DMS153 (cell line): ENCODE data around the gene SELENOI.
"Not testable (repeated sequence)": the region's sequence is repeated elsewhere in the genome, so short reads cannot be mapped to it uniquely, and the experiment has no call there.

Source experiments
- DNase-seq: peaks from one replicate; lab custom pipeline; 2025; lab: John Stamatoyannopoulos, UW

SELENOI gene, protein sequence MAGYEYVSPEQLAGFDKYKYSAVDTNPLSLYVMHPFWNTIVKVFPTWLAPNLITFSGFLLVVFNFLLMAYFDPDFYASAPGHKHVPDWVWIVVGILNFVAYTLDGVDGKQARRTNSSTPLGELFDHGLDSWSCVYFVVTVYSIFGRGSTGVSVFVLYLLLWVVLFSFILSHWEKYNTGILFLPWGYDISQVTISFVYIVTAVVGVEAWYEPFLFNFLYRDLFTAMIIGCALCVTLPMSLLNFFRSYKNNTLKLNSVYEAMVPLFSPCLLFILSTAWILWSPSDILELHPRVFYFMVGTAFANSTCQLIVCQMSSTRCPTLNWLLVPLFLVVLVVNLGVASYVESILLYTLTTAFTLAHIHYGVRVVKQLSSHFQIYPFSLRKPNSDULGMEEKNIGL

DNA sequence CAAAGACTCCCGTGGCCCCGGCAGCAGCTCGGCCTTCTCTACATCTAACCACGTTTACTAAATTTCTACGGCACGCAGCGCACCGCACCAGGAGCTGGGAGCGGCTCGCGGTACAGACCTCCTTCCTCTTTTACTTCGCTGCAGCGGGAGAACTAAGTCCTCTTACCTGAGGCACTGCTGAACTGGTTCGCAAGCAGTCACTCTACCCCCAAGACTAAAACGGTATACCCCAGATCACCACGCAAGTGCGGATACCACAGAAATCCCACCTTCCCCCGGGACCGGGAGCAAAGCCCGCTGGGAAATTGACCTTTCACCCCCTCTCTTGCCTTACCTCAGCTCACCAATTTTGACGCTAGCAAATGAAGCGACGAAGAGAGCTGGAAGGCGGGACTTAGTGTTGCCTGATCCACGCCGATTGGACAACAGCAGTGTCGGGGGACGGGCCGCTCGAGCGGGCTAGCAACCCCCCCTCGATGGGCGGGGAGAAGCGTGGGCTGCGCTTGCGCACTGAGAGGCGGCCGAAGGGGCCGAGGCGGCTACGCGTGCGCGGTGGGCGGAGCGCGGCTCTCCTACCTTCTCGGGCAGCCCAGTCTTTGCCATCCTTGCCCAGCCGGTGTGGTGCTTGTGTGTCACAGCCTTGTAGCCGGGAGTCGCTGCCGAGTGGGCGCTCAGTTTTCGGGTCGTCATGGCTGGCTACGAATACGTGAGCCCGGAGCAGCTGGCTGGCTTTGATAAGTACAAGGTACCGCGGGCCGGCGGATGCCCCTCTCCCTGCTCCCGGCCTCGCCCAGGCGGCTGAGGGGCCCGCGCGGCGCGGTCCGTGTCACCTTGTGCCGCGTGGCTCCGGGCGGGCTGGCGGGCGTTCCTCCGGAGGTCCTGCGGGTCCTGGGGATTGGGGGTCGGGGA lies at the start of gene SELENOI:
SELENOI (plus strand) TSS at position 599 of the 909 bp plus-strand sequence; CDS start at position 689, 90 bp downstream.
- peak; percentile 98 for DNase-seq

DNA sequence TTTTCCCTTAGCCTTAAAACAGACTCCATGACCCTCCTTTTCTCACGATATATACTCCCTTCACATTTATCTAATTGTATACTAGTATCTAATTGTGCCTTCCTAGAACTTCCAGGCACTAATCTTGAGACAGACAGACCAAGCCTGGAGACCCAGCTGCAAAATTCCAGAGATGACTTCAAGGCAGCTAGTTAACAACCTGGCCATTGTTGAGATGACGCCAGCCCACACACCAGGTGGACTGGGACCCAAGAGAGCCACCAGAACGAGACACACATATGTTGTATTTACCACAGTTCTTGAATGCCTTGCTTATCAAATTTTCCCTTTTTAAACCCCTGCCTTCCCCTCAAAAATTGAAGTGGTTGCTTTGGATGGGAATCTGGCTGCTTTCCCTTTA lies 48.9 kb upstream of the SELENOI start:
- no peak for DNase-seq

DNA sequence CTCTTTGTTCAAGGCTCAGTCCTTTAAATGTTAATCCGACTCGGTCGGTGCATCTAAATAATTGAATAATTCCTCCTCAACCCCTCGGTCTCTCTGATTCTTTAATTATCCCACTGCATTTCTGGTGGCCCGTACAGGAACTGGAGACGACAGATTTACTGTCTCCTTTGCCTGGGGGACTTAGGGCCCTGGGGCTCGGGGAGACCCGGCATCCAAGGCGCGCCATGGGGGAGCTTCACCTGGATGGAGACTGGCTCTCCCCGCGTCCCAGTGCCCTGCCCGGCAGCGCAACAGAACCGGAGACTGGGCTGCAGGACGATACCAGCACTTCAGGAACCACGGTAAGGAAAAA lies 47.7 kb upstream of the SELENOI start:
- DNase-seq: no peak

DNA sequence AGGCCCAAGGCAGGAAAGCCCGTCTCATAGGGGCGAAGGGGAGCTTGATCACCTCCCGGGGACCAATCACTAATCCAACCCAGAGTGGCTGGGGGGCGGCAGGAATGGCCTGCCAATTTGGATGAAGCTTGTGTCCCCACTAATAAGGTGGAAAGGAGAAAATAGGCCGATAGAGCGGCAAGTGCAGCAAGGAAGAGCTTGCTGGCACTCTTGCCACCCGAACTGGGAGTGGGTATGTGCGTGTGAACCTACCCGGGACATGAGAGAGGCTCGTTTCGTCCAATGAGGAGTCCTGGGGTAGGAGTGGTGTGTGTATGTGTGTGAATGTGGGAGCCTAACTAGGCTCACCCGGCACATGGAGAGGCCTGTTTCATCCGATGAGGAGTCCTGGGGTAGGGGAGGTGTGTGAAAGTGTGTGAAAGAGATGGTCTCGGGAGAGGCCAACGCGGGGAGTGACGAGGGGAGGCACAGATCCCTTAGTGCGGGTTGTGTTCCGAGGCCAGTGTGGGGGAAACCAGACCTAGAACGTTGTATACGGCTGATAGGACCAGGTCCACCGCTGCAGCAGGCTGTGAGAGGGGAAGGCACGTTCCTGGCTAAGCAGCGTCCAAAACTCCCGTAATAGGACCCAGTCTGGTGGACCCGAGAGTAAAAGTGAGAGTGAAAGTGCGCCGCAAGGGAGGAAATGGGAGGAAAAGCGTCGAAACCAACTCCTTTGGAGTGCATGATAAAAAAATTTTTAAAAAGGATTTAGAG lies 47.1 kb upstream of the SELENOI start:
- no peak for DNase-seq

DNA sequence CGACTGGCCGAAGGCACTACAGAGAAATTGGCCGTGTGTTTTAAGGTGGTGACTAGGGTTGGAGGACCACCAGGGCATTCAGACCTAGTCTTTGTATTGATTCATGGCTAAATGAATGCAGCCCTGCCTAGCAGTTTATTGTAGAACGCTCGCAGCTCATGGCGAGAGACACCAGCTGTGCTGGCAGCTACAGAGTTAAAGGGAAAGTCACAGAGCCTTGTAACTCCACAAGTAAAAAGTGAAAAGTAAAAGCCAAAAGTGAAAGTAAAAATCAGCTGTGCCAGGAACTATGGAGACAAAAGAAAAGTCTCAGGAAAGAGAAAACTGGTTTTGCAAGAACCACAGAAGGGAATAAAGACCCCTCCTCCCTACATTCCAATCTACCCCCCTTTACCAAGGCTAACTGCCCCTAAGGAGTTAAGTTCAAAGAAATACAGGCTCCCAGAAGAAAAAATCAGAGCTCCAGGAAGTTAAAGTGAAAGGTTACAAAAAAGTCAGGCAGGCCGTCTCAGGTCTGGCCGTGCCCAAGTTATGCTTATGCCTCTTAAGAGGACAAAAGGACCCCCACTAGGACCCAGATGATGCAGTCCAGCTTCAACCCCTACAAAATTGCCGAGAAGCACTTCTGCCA lies 46.4 kb upstream of the SELENOI start:
- no peak for DNase-seq

DNA sequence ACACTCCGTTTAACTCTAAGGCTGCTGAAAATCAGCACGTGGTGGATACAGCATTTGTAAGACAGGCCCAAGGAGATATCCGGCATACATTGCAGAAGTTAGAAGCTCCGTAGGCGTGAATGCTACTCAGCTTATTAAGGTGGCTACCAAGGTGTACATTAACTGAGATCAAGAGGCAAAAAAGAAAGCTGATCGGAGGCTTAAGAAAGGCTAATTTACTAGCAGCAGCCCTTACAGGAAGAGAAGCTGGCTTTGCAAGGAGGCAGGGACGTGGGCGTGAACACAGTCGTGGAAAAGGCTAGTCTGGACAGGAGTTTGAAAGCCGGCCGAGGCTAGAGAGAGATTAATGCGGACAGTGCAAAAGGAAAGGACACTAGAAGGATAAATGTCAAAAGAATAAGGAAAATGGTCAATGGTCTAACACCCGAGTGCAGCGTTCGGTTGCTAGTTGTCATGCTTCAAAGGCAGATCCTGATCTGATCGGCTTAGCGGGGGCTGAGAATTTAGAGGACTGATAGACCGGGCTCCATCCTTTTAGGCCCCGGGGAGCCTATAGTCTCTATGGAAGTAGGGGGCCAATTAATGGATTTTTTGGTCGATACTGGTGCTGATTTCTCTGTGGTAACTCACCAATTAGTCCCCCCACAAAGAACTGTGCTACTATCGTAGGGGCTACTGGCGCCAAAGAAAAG lies 45.6 kb upstream of the SELENOI start:
- DNase-seq: no peak

DNA sequence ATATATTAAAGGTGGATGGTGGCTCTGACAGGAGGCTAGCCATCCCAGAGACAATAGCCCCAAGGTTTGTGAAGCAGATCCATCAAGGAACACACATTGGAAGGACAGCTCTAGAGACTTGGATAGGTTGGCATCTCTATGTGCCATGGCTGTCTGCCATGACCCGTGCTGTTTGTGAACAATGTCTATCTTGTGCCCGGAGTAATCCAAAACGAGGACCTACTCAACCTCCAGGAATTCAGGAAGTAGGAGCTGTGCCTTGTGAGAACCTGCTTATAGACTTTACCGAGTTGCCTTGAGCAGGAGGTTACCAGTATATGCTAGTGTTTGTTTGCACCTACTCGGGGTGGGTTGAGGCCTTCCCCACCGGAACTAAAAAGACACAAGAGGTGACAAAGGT lies 43.1 kb upstream of the SELENOI start:
- no peak for DNase-seq

DNA sequence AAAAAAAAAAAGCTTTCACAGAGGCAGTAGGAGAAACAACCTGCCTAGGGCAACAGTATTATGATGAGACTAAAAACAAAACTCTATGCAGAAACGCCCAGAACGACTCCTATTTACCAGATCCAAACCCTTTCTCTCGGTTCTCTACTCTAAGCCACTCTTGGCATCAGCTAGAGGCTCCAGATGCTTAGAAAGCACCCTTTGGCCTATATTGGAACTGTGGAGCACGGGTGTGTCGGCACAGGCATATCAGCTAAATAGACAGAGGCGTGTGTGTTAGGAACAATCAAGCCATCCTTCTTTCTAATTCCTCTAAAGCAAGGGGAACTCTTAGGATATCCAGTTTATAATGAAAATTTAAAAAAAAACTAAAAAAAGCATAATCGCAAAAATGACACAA lies 40.8 kb upstream of the SELENOI start:
- not testable (repeated sequence) for DNase-seq

DNA sequence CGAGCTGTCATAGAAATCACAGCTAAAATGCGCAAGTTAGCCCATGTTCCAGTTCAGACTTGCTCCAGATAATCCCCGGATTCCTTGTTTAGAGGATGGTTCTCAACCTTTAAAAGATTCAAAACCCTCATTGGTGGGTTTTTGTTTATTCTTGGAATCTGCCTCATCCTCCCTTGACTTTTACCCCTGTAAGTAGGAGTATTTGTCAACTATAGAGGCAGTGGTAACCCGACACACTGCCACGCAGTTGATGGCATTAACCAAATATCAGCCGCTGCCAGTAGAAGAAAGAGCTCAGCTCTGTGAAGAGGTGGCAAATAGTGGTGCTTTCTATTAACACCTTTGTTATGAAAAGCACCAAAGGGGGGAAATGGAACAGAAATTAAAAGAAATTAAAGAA lies 40.4 kb upstream of the SELENOI start:
- DNase-seq: no peak

DNA sequence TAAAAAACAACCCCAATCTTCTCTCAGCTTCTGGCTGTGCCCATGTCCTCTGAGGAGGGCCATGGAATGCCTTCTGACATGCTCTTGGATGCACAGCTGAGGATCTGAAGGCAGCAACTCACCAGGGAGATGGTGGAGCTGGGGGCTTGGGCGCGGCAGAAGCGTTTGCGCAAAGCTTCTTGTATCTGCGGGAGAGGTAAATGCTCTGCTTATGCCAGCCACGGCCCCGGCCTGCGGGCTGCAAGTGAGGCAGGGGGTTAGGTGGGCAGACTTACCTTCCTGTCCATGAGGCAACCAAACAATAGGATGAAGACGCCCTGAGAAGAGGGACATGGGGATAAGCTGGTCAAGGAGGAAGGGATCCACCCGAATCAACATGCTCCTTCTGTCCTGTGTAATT lies 36.0 kb upstream of the SELENOI start:
- DNase-seq: no peak

DNA sequence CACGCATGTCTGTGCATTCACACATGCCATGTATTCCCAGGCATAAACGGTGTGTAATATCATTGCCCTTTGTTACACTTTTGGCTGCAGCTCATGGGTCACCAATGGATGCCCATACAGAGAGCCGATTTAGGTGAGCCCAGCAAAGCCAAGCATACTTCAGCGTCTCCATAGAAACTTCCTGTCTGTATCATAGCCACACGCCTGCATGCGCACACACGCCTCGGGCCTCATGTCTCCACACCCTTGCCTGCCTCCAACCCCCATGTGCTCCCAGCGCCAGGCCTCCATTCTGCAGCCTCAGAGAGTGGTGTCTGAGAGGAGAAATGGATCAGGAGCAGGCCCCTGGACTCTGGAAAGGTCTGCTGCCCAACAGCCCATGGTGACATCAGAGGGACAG lies 33.5 kb upstream of the SELENOI start:
- no peak for DNase-seq

DNA sequence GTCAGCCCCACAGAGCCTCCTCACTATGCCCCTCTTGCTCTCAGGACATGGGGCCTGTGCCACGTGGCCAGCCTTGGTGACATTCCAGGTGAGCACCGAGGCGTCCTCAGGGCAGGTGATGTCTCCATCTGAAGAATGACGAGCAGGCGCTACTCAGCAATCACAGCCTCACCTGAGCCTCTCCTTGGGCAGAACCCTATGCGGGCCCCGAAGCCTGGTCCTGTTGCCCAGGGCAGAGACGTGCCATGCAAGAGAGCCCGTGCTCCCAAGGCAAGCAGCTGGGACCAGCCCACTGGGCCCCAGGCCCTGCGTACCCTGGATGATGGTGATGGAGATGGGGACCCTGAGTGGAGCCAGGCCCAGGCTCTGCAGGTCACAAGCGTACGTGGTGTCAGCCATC lies 32.5 kb upstream of the SELENOI start:
- DNase-seq: no peak

DNA sequence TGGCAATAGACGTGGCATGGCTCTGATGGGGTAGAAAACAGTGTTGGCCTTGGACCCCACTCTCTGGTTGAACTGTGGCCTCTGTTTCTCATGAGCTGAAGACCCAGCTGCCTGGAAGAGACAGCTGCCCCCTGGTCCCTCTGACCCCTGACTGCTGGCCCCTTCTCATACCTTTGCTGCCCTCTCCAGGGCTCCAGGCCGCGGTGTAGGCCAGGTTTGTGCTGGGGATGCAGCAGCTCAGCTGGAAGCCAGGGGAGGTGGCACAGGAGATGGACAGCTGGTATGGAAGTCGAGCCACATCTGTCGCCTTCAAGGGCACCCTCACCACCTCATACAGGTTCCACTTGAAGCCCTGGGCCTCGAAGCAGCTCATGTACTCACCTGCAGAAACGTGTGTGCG lies 31.7 kb upstream of the SELENOI start:
- no peak for DNase-seq

DNA sequence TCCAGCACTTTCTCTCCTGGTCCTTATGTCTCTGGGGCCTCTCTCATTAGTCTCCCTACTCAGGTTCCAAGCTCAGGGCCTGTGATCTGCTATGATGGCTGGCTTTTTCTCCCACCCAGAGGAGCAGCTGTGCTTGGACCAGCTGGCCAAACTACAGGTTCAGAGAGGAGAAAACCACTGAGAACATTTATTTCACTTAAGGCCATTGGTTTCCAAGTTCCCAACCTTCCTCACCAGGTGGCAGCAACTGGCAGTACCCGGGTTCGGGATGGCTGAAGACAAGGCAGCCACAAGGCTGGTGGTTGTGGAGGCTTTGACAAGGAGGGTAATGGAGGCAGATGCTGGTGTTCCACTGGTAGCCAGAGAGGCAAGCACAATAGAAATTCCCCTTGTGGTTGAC lies 29.9 kb upstream of the SELENOI start:
- no peak for DNase-seq

DNA sequence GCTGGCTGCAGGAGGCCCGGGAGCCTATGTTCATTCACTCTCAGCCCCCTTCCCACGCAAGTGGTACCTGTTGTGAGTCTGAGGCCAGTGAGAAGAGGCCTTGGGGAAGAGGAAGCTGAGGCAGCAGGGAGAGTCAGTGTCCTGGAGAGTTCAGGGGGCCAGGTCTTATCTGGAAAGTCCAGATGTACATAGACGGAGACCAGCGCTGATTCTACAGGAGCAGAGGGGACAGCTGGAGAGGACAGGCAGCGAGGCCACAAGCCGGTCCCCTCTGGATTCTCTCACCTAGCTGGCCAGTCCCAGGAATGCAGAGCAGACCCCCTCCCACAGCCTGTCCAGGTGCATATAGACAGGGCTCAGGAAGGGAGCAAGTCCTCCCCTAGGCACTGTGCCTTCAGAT lies 29.1 kb upstream of the SELENOI start:
- no peak for DNase-seq

DNA sequence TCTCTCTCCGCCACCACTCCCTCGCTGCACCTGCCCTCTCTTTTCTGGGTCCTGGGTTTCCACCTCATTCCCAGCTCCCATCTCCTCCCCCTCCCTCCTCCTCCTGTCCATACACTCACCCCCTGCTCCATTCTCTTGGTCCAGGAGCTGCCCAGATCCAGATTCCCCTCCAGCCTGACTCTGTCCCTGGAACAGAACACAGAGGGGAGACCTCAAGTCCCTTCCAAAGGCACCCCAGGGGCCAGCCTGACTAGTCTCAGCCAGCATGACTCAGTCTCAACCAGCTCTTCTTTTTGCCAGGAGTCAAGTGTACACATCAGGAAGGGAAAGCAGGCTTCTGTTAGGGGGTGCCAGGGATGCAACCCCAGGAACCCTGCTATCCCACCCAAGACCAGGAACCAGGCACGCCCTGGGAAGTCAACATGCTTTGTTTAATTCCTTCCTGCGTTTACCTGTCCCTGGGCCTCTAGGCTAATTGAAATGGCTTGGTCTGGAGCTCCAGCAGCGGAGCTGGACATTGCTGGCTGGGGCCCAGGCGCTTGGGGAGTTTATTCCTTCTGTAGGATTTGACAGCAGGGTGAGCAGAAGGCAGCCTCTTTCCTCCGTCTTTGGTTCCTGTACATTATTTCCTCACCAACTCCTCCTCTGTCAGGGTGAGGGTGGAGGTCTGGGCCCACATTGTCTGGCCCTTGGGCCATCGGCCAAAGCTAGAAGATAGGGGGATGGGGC lies 28.4 kb upstream of the SELENOI start:
- DNase-seq: no peak

DNA sequence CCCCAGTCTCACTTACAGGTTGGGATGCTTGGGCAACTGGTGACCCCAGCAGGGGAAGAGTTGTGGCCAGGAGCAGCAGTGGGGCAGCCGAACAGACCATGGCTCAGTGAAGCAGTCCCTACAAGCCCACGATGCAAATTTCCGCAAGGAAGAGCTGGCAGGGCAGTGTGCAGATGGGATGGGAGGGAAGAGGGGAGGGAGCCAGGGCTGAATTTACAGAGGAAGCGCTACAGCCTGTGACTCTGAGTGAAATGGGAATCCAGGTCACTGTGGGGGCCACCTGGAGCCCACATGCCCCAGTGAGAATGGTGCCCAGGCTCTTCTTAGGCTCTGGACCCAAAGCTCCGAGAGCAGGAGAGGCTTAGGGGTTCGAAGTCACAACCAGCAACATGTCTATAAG lies 27.0 kb upstream of the SELENOI start:
- no peak for DNase-seq

DNA sequence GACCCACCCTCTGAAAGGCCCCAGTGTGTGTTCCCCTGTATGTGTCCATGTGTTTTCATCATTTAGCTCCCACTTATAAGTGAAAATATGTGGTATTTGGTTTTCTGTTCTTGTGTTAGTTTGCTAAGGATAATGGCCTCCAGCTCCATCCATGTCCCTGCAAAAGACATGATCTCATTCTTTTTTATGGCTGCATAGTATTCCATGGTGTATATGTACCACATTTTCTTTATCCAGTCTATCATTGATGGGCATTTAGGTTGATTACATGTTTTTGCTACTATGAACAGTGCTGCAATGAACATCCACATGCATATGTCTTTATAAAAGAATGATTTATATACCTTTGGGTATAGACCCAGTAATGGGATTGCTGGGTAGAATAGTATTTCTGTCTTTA lies 21.5 kb upstream of the SELENOI start:
- not testable (repeated sequence) for DNase-seq

DNA sequence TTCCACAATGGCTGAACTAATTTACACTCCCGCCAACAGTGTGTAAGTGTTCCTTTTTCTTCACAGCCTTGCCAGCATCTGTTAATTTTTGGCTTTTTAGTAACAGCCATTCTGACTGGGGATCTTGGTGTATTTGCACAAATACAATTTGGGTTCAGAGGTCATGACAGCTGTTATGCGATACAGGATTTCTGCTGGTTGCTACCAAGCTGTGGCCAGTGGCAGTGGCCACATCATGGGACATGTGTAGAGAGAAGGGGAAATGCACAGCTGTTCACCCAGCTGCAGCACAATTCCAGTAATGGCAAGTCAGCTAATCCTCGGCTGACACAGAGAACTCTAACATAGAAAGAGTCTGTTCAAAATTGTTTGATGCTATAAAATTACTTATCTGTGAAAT lies 21.0 kb upstream of the SELENOI start:
- DNase-seq: no peak

DNA sequence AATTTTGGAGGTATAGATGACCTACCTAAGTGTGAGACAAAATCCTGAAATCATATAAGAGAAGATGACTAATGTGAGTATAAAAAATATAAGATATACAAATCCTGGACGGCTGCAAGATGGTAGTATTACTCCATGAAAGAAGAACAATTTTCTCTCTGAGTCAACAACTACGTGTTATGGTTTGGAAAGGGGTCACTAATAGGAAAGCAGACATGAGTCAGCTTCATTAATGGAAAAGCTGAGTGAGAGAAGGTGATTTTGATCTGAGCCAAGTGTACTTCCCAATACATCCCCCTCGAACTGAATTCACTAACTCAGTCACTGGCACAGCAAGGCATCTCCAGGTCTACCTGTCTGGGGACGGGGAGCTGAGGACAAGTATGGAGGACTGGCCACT lies 20.1 kb upstream of the SELENOI start:
- no peak for DNase-seq

DNA sequence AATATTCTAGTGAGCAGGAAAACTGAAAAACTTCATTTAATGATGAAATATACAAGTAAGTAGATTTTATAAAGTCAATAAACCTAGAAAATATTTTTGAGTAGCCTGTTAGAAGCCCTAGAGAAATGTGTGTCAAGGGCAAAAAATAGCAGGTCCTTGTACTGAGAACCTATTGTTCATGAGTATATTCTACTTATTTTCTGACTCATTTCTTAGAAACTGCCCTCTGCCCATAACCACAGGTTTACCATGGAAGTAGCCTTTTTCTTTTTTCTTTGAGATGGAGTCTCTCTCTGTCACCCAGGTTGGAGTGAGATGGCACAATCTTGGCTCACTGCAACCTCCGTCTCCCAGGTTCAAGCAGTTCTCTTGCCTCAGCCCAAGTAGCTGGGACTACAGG lies 19.4 kb upstream of the SELENOI start:
- DNase-seq: no peak
